ENCODE data around the gene URM1.
A peak's percentile ranks its signal among the peaks of the same experiment; 100 is the strongest.

The URM1 gene

GRCh38 chr9:128416014-128416413 is 44.8 kb downstream of the URM1 start:
- DNase-seq (ENCODE audit: low read depth, low spot score): no peak
- ChIA-PET CTCF (no interaction called here), POLR2A (no interaction called here)
- TF ChIP-seq CTCF (IDR thresholded peaks at IDR 0.05; ENCODE audit: insufficient read depth, low read length, missing control alignments): no peak
- no peak overlapping the region for H3K4me3 ChIP-seq (ENCODE audit: low read depth, low read length)

- CTCF ChIA-PET: no interaction called here
- DNase-seq (ENCODE audit: low read depth, low spot score): no peak
- no peak overlapping the region for H3K4me3 ChIP-seq (ENCODE audit: low read depth, low read length)
- POLR2A ChIA-PET: no interaction called here
- TF ChIP-seq CTCF (IDR thresholded peaks at IDR 0.05; ENCODE audit: insufficient read depth, low read length, missing control alignments): no peak
Observed at GRCh38 chr9:128416432-128417019, 45.4 kb downstream of the URM1 start.

GRCh38 chr9:128419061-128419925 is 48.1 kb downstream of the URM1 start:
- peak overlapping the region; percentile 6 for H3K4me3 ChIP-seq (ENCODE audit: low read depth, low read length)
- TF ChIP-seq CTCF (IDR thresholded peaks at IDR 0.05; ENCODE audit: insufficient read depth, low read length, missing control alignments): no peak
- ChIA-PET POLR2A (interaction anchor here (0.7 to 2.9 kb wide), 5 partner anchors 9 to 133 kb away, joined by 3 to 19 read pairs (median 7); partner anchors contain the start of genes SPTAN1 and URM1), CTCF (interaction anchor here (0.6 to 5.4 kb wide), 34 partner anchors 10 to 152 kb away, joined by 3 to 80 read pairs (median 4); partner anchors contain the start of genes GLE1 and URM1)
- DNase-seq (ENCODE audit: low read depth, low spot score): no peak

GRCh38 chr9:128420060-128420650 is 49.0 kb downstream of the URM1 start:
- peak; percentile 85 for TF ChIP-seq CTCF (IDR thresholded peaks at IDR 0.05; ENCODE audit: insufficient read depth, low read length, missing control alignments)
- peak overlapping the region; percentile 82 for H3K4me3 ChIP-seq (ENCODE audit: low read depth, low read length)
- ChIA-PET POLR2A (interaction anchor here (0.6 to 2.9 kb wide), 7 partner anchors 10 to 132 kb away, joined by 3 to 19 read pairs (median 7); partner anchors contain the start of genes SPTAN1 and URM1), CTCF (interaction anchor here (0.6 to 5.4 kb wide), 36 partner anchors 9 to 151 kb away, joined by 3 to 80 read pairs (median 4); partner anchors contain the start of genes GLE1 and URM1)
- DNase-seq (ENCODE audit: low read depth, low spot score): no peak

- DNase-seq (ENCODE audit: low read depth, low spot score): no peak
- CTCF ChIA-PET: interaction anchor here (0.6 to 5.4 kb wide), 27 partner anchors 9 to 150 kb away, joined by 3 to 80 read pairs (median 5); partner anchors contain the start of genes GLE1 and URM1
- POLR2A ChIA-PET: interaction anchor here (0.6 to 2.9 kb wide), 7 partner anchors 10 to 132 kb away, joined by 3 to 19 read pairs (median 7); partner anchors contain the start of genes SPTAN1 and URM1
- TF ChIP-seq CTCF (IDR thresholded peaks at IDR 0.05; ENCODE audit: insufficient read depth, low read length, missing control alignments): no peak
- H3K4me3 ChIP-seq (ENCODE audit: low read depth, low read length): peak within 1 kb of the TSS; percentile 82
Observed at GRCh38 chr9:128420651-128421481, 49.7 kb downstream of the URM1 start, which contains the start of gene CERCAM. CERCAM (plus strand) TSS chr9:128420857; CDS start chr9:128420878, 21 bp downstream.
